HG03558 (cell line): ENCODE data around the gene HIP1.
A peak's percentile ranks its signal among the peaks of the same experiment; 100 is the strongest.
"Not testable (repeated sequence)": the region's sequence is repeated elsewhere in the genome, so short reads cannot be mapped to it uniquely, and the experiment has no call there.

Source experiments
- ATAC-seq: cut with Tn5 transposase; IDR thresholded peaks from one replicate; pipeline ENCODE4 v1.9.1; 2021; ENCODE audit warnings: moderate number of reproducible peaks; ENCODE audit not compliant: unreplicated experiment; ENCODE audit errors: extremely low read depth

HIP1 gene

GRCh38 chr7:75687246-75688088, 51.3 kb downstream of the HIP1 start:
- no peak for ATAC-seq

GRCh38 chr7:75686551-75686950, 52.2 kb downstream of the HIP1 start:
- ATAC-seq: no peak

GRCh38 chr7:75682052-75682451, 56.7 kb downstream of the HIP1 start:
- not testable (repeated sequence) for ATAC-seq

GRCh38 chr7:75679060-75679459, 59.7 kb downstream of the HIP1 start:
- ATAC-seq: no peak

GRCh38 chr7:75669579-75669978, 69.2 kb downstream of the HIP1 start:
- ATAC-seq: no peak

- ATAC-seq: no peak
Observed at GRCh38 chr7:75667938-75668337, 70.8 kb downstream of the HIP1 start.

- peak; percentile 13 for ATAC-seq
Observed at GRCh38 chr7:75663302-75663907, 75.3 kb downstream of the HIP1 start.

GRCh38 chr7:75662579-75663301, 76.0 kb downstream of the HIP1 start:
- ATAC-seq: peak; percentile 69

- no peak for ATAC-seq
Observed at GRCh38 chr7:75660566-75661215, 78.0 kb downstream of the HIP1 start.

GRCh38 chr7:75658802-75659201, 79.9 kb downstream of the HIP1 start:
- ATAC-seq: no peak

- ATAC-seq: no peak
Observed at GRCh38 chr7:75658369-75658768, 80.4 kb downstream of the HIP1 start.

- no peak for ATAC-seq
Observed at GRCh38 chr7:75657866-75658265, 80.9 kb downstream of the HIP1 start.

GRCh38 chr7:75656740-75657139, 82.0 kb downstream of the HIP1 start:
- ATAC-seq: no peak

- no peak for ATAC-seq
Observed at GRCh38 chr7:75655536-75655935, 83.2 kb downstream of the HIP1 start.

GRCh38 chr7:75654855-75655254, 83.9 kb downstream of the HIP1 start:
- no peak for ATAC-seq

- no peak for ATAC-seq
Observed at GRCh38 chr7:75653651-75654050, 85.1 kb downstream of the HIP1 start.

GRCh38 chr7:75652788-75653187, 86.0 kb downstream of the HIP1 start:
- no peak for ATAC-seq

GRCh38 chr7:75650681-75651080, 88.1 kb downstream of the HIP1 start:
- no peak for ATAC-seq

- ATAC-seq: no peak
Observed at GRCh38 chr7:75650062-75650461, 88.7 kb downstream of the HIP1 start.

- no peak for ATAC-seq
Observed at GRCh38 chr7:75649462-75649861, 89.3 kb downstream of the HIP1 start.
